HUES6 (cell line): ENCODE measurements around the gene SPATA24.
"Not testable (repeated sequence)": the region's sequence is repeated elsewhere in the genome, so short reads cannot be mapped to it uniquely, and the experiment has no call there.

Source experiments
- H3K27ac ChIP-seq: 2 replicates; pipeline ENCODE4 v1.7.0; 2013; ENCODE audit warnings: low read depth, mild to moderate bottlenecking, low read length, inconsistent platforms
- H3K27me3 ChIP-seq: 2 replicates; pipeline ENCODE4 v1.6.1; 2013; ENCODE audit warnings: low read length; ENCODE audit not compliant: control insufficient read depth, insufficient read depth
- H3K36me3 ChIP-seq: 2 replicates; pipeline ENCODE4 v1.6.1; 2013; ENCODE audit warnings: low read length; ENCODE audit not compliant: control insufficient read depth, insufficient read depth
- H3K4me1 ChIP-seq: 2 replicates; pipeline ENCODE4 v1.6.1; 2013; ENCODE audit warnings: low read length; ENCODE audit not compliant: control insufficient read depth, insufficient read depth
- H3K4me3 ChIP-seq: 2 replicates; pipeline ENCODE4 v1.5.1; 2013; ENCODE audit warnings: low read depth, low read length
- H3K9ac ChIP-seq: one replicate; pipeline ENCODE4 v1.6.1; 2013; ENCODE audit warnings: mild to moderate bottlenecking, low read length
- H3K9me3 ChIP-seq: 2 replicates; pipeline ENCODE4 v1.6.1; 2013; ENCODE audit warnings: low read depth, low read length; ENCODE audit not compliant: control insufficient read depth, insufficient read depth

The SPATA24 gene, protein sequence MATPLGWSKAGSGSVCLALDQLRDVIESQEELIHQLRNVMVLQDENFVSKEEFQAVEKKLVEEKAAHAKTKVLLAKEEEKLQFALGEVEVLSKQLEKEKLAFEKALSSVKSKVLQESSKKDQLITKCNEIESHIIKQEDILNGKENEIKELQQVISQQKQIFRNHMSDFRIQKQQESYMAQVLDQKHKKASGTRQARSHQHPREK

DNA sequence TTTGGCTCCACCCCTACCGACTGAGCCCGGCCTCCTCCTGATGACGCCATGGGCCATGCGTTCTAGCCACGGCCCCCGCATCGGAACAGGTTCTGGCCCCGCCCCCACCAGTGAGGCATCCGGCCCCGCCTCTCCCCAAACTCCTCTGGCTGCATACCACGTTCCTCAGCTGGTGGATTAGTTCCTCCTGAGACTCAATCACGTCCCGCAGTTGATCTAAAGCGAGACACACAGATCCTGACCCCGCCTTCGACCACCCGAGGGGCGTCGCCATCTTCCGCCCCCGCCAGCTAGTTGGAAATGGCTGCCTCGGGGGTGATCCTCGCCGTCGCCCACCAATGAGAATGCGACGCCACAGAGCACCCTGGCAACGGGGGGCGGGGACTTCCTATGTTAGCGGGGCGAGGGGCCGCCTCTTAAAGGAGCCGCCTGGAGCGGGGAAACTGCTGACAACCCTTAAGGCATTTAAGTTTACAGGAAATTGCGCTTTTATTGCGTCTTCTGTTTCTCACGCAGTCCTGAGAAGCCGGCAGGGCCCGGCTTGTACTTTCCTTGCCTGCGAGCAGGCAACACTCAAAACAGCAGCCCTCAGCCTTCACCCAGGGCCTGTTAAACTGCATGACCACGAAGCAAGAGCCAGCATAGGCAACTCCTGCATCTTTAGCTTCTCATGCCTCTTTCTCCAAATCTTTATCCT lies at the start of gene SPATA24:
TSS of gene SPATA24 (minus strand) at position 303 of the 697 bp plus-strand sequence. CDS start at position 274, 29 bp downstream.
- Histone ChIP-seq H3K27me3 (no peaks in the 10 kb centered on the region), H3K9ac (peak within 1 kb of the TSS; percentile 90), H3K4me3 (peak within 1 kb of the TSS; percentile 85), H3K27ac (peak within 1 kb of the TSS; percentile 70), H3K9me3 (no peaks in the 10 kb centered on the region), H3K4me1 (peaks cover 14% of the 10 kb centered on the region), H3K36me3 (peaks cover 15% of the 10 kb centered on the region)

DNA sequence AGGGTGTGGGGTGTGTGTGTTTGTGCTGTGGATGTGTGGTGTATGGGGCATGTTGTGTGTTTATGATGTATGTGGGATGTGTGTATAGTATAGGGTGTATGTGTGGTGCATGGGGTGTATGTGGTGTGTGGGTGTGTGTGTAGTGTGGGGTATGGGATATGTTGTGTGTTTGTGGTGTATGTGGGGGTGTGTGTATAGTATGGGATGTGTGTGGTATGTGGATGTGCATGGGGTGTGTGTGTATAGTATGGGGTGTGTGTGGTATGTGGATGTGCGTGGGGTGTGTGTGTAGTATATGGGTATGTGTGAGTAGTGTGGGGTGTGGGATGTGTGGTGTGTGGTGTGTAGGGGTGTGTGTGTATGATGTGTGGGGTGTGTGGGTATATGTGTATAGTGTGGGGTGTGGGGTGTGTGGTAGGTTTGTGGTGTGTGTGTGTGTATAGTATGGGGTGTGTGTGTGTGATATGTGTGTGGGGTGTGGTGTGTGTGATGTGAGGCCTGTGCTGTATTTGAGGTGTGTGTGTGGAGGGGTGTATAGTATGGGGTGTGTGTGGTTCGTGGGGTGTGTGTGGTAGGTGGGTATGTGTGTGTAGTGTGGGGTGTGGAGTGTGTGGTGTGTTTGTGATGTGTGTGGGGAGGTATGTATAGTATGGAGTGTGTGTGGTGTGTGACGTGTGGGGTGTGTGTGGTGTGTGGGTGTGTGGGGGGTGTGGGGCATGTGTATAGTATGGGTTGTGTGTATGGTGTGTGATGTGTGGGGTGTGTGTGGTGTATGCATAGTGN lies 48.2 kb upstream of the SPATA24 start:
- H3K36me3 ChIP-seq, result peaks cover 9% of the 10 kb centered on the region
- H3K4me3 ChIP-seq, result no peak overlapping the region
- no peaks in the 10 kb centered on the region for H3K4me1 ChIP-seq
- no peaks in the 10 kb centered on the region for H3K27me3 ChIP-seq
- no peaks in the 10 kb centered on the region for H3K9me3 ChIP-seq
- no peak overlapping the region for H3K27ac ChIP-seq
- H3K9ac ChIP-seq, result no peak overlapping the region

DNA sequence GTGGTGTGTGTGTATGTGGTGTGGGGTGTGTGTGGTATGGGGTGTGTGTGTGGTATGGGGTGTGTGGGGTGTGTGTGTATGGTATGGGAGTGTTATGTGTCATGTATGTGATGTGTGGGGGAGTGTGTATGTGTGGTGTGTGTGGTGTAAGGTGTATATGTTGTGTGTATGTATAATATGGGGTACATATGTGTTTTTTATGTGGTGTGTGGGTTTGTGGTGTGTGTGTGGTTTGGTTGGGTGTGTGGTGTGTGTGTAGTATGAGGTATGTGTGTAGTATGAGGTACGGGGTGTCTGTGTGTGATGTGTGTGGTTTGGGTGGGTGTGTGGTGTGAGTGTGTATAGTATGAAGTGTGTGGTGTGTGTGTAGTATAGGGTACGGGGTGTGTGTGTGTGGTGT lies 47.3 kb upstream of the SPATA24 start:
- H3K9ac ChIP-seq, result no peak overlapping the region
- H3K36me3 ChIP-seq, result peaks cover 9% of the 10 kb centered on the region
- H3K27me3 ChIP-seq, result no peaks in the 10 kb centered on the region
- H3K27ac ChIP-seq, result no peak overlapping the region
- no peaks in the 10 kb centered on the region for H3K4me1 ChIP-seq
- H3K9me3 ChIP-seq, result no peaks in the 10 kb centered on the region
- H3K4me3 ChIP-seq, result no peak overlapping the region

DNA sequence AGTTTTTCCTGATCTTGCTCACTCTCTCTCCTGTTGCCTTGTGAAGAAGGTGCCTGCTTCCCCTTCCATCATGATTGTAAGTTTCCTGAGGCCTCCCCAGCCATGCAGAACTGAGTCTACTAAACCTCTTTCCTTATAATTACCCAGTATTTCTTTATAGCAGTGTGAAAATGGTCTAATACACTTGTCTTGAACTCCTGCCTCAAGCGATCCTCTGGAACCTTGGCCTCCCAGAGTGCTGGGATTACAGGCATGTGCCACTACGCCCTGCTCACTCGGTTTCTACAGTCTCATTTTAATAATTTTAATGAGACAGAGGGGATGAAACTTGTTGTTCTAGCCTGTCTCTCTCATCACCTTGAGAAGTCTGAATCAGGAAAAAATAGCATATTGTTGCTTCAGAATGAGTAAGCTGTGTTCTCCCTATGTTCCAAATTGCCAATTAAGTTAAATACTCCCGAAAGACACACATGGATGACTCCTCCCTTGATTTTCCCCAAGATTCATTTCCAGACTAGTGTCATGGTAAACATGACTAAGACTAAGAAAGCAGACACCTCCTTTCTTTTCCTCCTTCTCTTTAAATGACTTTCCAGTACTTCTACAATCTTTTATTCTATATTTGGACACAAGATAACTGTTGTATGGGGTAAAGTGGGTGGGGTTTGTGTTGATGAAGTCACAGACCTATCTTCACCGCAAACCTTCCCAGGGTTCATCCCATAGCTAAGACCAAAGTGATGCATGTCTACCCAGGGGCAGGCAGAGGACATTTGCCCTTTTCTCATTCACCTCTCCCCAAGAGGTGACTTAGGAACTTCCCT lies 43.3 kb upstream of the SPATA24 start:
- Histone ChIP-seq H3K36me3 (peaks cover 5% of the 10 kb centered on the region), H3K4me3 (no peak overlapping the region), H3K9ac (no peak overlapping the region), H3K4me1 (peaks cover 5% of the 10 kb centered on the region; the same call in 1 of the 2 replicates), H3K27me3 (peaks cover 3% of the 10 kb centered on the region; the same call in 1 of the 2 replicates), H3K27ac (no peak overlapping the region), H3K9me3 (no peaks in the 10 kb centered on the region)

DNA sequence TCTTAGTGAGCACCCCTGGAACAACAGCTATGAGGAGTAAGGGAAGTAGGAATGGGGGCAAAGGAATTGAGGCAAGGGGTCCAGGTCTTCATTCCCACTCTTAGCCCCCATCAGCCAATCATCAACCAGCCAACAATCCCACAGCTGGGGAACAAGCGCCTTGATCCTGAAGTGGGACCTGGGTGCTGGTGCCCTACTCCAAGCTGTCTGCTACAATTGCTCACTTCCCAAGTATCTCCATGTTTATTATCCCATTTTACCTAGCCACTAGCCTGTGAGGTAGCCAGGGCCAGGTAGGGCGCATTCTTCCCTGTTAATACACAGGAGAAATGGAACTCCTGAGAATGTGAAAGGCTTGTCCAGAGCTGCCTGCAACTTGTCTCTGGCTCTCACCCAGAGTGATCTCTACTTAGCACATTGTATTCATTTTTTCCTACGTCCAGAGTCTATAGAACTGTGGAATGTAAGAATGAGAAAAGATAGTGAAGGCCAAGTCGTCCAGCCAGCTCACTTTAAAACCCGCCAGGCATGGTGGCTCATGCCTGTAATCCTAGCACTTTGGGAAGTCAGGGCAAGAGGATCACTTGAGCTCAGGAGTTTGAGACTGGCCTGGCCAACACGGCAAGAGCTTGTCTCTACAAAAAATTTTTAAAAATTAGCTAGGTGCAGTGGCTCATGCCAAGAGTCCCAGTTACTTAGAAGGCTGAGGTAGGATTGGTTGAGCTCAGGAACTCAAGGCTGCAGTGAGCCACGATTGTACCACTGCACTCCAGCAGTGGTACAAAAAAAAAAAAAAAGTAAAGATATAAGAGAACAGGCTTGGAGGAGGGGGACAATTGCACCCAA lies 41.7 kb upstream of the SPATA24 start:
- Histone ChIP-seq H3K27me3 (peaks cover 6% of the 10 kb centered on the region; the same call in 1 of the 2 replicates), H3K9ac (no peak overlapping the region), H3K4me3 (no peak overlapping the region), H3K9me3 (no peaks in the 10 kb centered on the region), H3K4me1 (peaks cover 5% of the 10 kb centered on the region; the same call in 1 of the 2 replicates), H3K27ac (no peak overlapping the region), H3K36me3 (no peaks in the 10 kb centered on the region)

DNA sequence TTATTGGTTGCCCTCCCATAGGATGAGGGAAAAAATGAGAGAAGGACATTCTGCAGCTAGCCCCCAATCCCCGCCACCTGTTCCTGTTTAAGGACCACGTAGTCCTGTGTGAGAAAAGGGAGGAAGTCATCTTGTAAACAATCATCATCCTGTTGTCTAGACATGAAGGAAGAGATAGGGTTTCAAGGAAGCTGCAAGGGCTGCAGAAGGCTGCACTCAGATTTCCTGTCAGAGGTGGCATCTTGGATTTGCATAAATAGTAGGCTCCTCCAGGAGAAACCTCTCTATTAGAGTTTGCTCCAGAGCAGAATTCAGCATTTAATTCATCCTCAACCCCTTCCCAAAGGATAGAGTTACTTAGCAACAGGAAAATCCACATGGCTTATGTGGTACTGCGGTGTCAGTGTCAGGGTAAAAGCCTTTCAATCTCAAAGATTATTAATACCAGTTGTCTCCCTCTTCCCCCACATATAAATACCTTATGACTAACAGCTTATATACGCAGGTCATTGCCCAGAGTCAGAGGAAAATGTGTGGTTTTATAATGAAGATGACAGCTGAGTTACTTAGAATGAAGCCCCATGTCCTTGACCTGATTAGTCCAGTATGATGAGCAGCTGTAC lies 40.1 kb upstream of the SPATA24 start:
- Histone ChIP-seq H3K4me3 (no peak overlapping the region), H3K9me3 (no peaks in the 10 kb centered on the region), H3K9ac (no peak overlapping the region), H3K27ac (no peak overlapping the region), H3K27me3 (peaks cover 6% of the 10 kb centered on the region; the same call in 1 of the 2 replicates), H3K36me3 (no peaks in the 10 kb centered on the region), H3K4me1 (peaks cover 9% of the 10 kb centered on the region)

DNA sequence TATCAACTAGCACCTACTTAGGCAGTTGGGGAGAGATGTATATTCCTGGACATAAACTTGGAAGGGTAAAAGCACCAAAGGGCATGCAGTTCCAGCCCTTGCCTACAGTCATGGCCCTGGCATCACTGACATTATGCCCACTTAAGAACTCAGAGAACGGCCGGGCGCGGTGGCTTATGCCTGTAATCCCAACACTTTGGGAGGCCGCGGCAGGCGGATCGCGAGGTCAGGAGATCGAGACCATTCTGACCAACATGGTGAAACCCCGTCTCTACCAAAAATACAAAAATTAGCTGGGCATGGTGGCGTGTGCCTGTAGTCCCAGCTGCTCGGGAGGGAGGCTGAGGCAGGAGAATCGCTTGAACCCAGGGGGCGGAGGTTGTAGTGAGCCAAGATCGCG lies 36.5 kb upstream of the SPATA24 start:
- H3K27ac ChIP-seq, H3K27me3 ChIP-seq, H3K9ac ChIP-seq, H3K4me3 ChIP-seq, H3K9me3 ChIP-seq, H3K36me3 ChIP-seq: not testable (repeated sequence)
- H3K4me1 ChIP-seq, result peaks cover 15% of the 10 kb centered on the region

DNA sequence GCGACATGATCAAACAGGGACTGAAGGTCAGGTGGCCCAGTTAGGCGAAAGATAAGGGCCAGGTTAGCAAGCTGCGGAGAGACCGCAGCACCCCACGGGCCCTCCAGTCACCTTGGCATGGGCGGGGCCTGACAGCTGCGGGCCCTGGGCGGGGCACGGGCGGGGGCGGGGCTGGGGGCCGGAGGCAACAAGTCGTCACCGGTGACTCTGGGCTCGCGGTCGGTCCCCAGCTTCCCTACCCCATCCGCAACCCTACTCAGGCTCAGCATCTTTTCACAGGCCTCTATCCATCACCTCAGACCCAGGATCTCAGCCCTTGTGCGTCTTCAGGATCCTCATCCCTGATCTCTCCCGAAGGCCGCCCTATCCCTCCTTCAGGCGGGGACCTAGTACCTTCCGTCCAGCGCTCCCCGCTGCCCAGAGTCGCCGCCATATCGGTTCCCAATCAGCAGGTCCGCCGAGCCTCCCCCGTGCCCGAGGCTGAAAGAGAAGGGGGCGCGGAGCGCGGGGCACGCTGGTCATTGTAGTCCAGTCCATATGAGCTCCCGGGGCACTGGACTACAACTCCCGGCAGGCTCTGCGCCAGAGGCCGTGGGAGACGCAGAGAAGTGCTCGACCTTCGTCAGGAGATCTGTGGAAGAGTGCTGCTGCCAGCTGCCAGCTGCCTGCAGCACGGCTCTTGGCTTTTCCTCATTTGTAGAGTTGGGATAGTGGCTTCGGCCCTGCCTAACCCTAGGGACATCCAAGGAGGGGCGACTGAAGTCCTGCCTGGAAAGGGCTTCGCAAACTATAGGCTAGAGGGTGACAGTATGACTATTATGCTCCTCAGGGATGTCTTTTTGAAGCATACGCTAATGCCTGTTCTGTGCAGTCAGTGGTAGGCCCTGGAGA lies 35.4 kb upstream of the SPATA24 start, which contains the start of gene DNAJC18:
TSS of gene DNAJC18 (minus strand) at position 513 of the 891 bp plus-strand sequence. CDS start at position 433, 80 bp downstream.
- peak within 1 kb of the TSS; percentile 88 for H3K4me3 ChIP-seq
- peak within 1 kb of the TSS; percentile 84 for H3K9ac ChIP-seq
- no peaks in the 10 kb centered on the region for H3K9me3 ChIP-seq
- H3K27me3 ChIP-seq, result peaks cover 6% of the 10 kb centered on the region; the same call in 1 of the 2 replicates
- H3K4me1 ChIP-seq, result peaks cover 15% of the 10 kb centered on the region
- peak within 1 kb of the TSS; percentile 63; the same call in 1 of the 2 replicates for H3K27ac ChIP-seq
- peaks cover 11% of the 10 kb centered on the region; the same call in 1 of the 2 replicates for H3K36me3 ChIP-seq

DNA sequence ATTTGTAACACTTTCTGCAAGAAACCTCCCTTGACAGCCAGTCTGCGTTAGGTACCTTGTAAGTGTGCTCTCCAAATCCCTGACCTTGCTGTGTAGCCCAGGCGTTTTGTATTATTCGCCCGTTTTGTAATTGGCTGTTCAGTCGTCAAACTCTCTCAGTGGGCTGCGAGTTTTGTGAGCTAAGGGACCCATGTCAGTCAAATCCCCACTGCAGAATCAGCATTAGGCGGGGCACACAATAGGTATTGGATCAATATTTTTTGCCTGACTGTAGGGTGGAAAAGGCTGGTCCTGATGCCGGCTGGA lies 34.8 kb upstream of the SPATA24 start:
- H3K4me1 ChIP-seq, result peaks cover 10% of the 10 kb centered on the region
- peaks cover 12% of the 10 kb centered on the region for H3K36me3 ChIP-seq
- H3K4me3 ChIP-seq, result peak overlapping the region; percentile 88
- H3K9ac ChIP-seq, result peak overlapping the region; percentile 23
- no peaks in the 10 kb centered on the region for H3K9me3 ChIP-seq
- no peak overlapping the region for H3K27ac ChIP-seq
- H3K27me3 ChIP-seq, result peaks cover 6% of the 10 kb centered on the region; the same call in 1 of the 2 replicates
